SH-SY5Y (cell line): ENCODE results near the gene TM4SF4.

Experiments
- GATA2 ChIP-seq: IDR thresholded peaks from 2 replicates; pipeline ENCODE4 v1.6.1; 2011; ENCODE audit warnings: mild to moderate bottlenecking, low read depth, low read length
- GATA3 ChIP-seq: IDR thresholded peaks from 2 replicates; pipeline ENCODE4 v1.6.1; 2011; ENCODE audit warnings: low read depth, mild to moderate bottlenecking, low read length, moderate library complexity

The TM4SF4 gene

GRCh38 chr3:149465351-149465883 lies 9.1 kb upstream of the TM4SF4 start:
- no peak for TF ChIP-seq GATA2
- TF ChIP-seq GATA3 = no peak

- no peak for TF ChIP-seq GATA2
- no peak for TF ChIP-seq GATA3
These were observed 8.3 kb upstream of the TM4SF4 start for GRCh38 chr3:149466192-149466591.

- TF ChIP-seq GATA2 (no peak), GATA3 (no peak)
These were observed 5.8 kb upstream of the TM4SF4 start for GRCh38 chr3:149468504-149469212.

- TF ChIP-seq GATA2 (no peak), GATA3 (no peak)
These were observed 4.1 kb upstream of the TM4SF4 start for GRCh38 chr3:149470381-149470780.

- TF ChIP-seq GATA2 (no peak), GATA3 (no peak)
These were observed 2.3 kb upstream of the TM4SF4 start for GRCh38 chr3:149472030-149472797.

GRCh38 chr3:149473357-149474249 lies 894 bp upstream of the TM4SF4 start:
- TF ChIP-seq GATA3 (no peak), GATA2 (no peak)

- no peak for TF ChIP-seq GATA3
- no peak for TF ChIP-seq GATA2
These were observed 1.1 kb downstream of the TM4SF4 start for GRCh38 chr3:149475451-149476060.

GRCh38 chr3:149476225-149476624 lies 1.7 kb downstream of the TM4SF4 start:
- TF ChIP-seq GATA2 = no peak
- TF ChIP-seq GATA3 = no peak

GRCh38 chr3:149479621-149480325 lies 5.3 kb downstream of the TM4SF4 start:
- TF ChIP-seq GATA2 (no peak), GATA3 (no peak)

GRCh38 chr3:149480326-149481017 lies 6.0 kb downstream of the TM4SF4 start:
- no peak for TF ChIP-seq GATA2
- TF ChIP-seq GATA3 = no peak

- no peak for TF ChIP-seq GATA2
- TF ChIP-seq GATA3 = no peak
These were observed 6.6 kb downstream of the TM4SF4 start for GRCh38 chr3:149481056-149481455.

- TF ChIP-seq GATA2 (no peak), GATA3 (no peak)
These were observed 7.0 kb downstream of the TM4SF4 start for GRCh38 chr3:149481491-149481890.
